ENCODE measurements around the gene PERM1. TPM values are rescaled to one million over a fixed set of nuclear protein-coding genes. Genes with fewer than 3 reads are reported as not detected.

PERM1 gene
- total RNA-seq, 1 donor, result not detected

DNA sequence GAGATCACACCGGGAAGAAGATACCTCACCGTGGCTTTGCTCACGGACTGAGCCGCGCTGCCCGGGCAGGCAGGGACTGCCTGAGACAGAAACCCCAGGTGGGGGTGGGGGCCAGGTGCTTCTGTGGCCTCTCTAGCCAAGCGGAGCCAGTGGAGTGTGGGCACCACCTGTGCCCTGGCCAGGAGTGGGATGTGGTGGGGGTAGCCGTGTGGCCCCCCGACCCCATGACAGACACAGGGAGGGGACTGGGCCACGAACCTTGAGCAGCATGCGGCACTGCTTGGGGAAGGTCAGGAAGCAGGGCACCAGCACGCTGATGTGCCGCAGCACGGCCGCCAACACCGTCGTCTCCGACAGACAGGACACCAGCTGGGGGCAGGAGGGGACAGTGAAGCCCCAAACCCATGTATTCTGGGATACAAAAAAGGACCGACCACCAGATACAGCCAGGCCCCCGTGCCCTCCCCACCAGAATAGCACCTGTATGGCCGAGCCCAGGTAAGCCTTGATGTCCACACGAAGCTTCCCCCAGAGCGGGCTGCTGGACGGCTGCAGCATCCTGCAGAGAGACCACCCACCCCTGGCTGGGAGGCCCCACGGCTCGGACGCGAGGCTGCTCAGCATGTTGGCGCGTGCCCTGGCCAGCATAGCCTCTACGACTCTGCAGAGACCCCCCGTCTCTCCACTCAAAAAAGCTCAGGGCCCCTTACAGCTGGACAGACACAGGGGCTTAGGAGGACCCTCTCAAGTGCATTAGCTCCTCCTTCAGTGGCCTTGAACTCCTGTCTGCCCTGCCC is 28.2 kb downstream of the PERM1 start:
- TF ChIP-seq, protein P1, sequence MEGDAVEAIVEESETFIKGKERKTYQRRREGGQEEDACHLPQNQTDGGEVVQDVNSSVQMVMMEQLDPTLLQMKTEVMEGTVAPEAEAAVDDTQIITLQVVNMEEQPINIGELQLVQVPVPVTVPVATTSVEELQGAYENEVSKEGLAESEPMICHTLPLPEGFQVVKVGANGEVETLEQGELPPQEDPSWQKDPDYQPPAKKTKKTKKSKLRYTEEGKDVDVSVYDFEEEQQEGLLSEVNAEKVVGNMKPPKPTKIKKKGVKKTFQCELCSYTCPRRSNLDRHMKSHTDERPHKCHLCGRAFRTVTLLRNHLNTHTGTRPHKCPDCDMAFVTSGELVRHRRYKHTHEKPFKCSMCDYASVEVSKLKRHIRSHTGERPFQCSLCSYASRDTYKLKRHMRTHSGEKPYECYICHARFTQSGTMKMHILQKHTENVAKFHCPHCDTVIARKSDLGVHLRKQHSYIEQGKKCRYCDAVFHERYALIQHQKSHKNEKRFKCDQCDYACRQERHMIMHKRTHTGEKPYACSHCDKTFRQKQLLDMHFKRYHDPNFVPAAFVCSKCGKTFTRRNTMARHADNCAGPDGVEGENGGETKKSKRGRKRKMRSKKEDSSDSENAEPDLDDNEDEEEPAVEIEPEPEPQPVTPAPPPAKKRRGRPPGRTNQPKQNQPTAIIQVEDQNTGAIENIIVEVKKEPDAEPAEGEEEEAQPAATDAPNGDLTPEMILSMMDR (IDR thresholded peaks at IDR 0.05; ENCODE audit: insufficient read depth, low read length), result no peak
- H3K4me3 ChIP-seq (ENCODE audit: low read depth, low read length), result no peak overlapping the region
- DNase-seq (ENCODE audit: low read depth), result no peak

DNA sequence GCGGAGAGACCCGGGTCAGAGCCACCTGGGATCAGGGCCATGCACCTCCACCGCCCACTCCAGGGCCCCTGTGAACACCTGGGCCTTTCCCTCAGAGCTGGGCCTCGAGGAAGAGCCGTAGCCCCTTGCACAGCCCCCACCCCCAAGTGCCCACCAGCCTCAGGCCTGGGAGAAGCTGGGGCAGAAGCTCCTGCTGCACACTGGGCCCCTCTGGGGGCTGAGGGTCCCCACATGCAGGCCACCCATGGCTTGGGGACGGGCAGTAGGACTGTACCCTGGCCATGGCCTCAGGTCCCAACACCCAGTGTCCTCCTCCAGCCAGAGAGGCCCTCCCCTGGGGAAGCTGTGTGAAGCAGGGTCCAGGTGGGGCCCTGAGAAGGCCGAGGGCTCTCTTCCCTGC is 29.3 kb downstream of the PERM1 start:
- TF ChIP-seq, protein P1 (IDR thresholded peaks at IDR 0.05; ENCODE audit: insufficient read depth, low read length), result no peak
- DNase-seq (ENCODE audit: low read depth), result no peak
- H3K4me3 ChIP-seq (ENCODE audit: low read depth, low read length), result no peak overlapping the region

GRCh38 chr1:952201-952600 is 29.7 kb downstream of the PERM1 start:
- H3K4me3 ChIP-seq (ENCODE audit: low read depth, low read length), result no peak overlapping the region
- TF ChIP-seq, protein P1 (IDR thresholded peaks at IDR 0.05; ENCODE audit: insufficient read depth, low read length), result no peak
- DNase-seq (ENCODE audit: low read depth), result no peak

DNA sequence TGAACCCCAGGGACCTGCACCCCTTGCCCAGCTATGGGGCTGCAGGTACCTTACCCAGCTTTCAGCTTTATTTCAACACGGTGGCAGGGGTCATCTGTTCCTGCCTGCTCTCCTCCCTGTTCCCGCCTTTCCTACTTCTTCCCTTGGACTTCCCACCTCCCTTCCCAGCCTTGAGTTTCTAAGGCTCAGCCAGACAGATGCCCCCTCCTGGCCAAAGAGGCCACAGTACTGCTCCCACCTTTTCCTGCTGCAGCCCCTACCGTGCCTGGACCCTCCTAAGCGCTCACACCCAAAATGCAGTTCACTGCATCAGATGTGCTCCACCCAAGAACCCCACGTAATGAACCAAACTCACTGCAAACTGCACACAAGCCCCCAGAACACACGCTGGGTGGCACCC is 30.5 kb downstream of the PERM1 start:
- no peak overlapping the region for H3K4me3 ChIP-seq (ENCODE audit: low read depth, low read length)
- DNase-seq (ENCODE audit: low read depth), result no peak

GRCh38 chr1:950881-951280 is 31.0 kb downstream of the PERM1 start:
- no peak overlapping the region for H3K4me3 ChIP-seq (ENCODE audit: low read depth, low read length)
- TF ChIP-seq, protein P1 (IDR thresholded peaks at IDR 0.05; ENCODE audit: insufficient read depth, low read length), result no peak
- no peak for DNase-seq (ENCODE audit: low read depth)

More for the DNA sequence above, 30.5 kb downstream of the PERM1 start:
- TF ChIP-seq, protein P1 (IDR thresholded peaks at IDR 0.05; ENCODE audit: insufficient read depth, low read length), result peak; percentile 40

GRCh38 chr1:950268-950667 is 31.6 kb downstream of the PERM1 start:
- no peak overlapping the region for H3K4me3 ChIP-seq (ENCODE audit: low read depth, low read length)
- no peak for DNase-seq (ENCODE audit: low read depth)
- TF ChIP-seq, protein P1 (IDR thresholded peaks at IDR 0.05; ENCODE audit: insufficient read depth, low read length), result no peak
